Naive thymus-derived CD8-positive, alpha-beta T cell (primary cell): ENCODE measurements around the gene ASTN2. TPM values are rescaled to one million over a fixed set of nuclear protein-coding genes. Genes with fewer than 3 reads are reported as not detected.

ENCODE experiments used
- ATAC-seq, 2 donors: fragments of 150-1000 bp; cut with Tn5 transposase in 1 of 2; sonication (Bioruptor Pico), chemical (Tn5 transposase) in 1 of 2; 1 replicate in 1 of 2; 2 replicates in 1 of 2; pipeline ENCODE4 v1.10.0; 2021; ENCODE audit warnings: mild to moderate bottlenecking in 2 of 2, moderate library complexity in 2 of 2
- POLR2A ChIA-PET: fragments of 350-600 bp; sonication (Branson Sonifier 250); formaldehyde crosslinking; loops from one replicate; lab custom pipeline; 2021; ENCODE audit warnings: antibody characterized with exemption; lab: Charles Lee
- DNase-seq, 10 donors: peaks; one replicate each; pipeline versions ENCODE4 v3.0.0 to v3.0.0-alpha.2; 2020 to 2022
- H3K27ac Mint-ChIP-seq, 10 donors: one replicate each; pipeline ENCODE4 v1.8.0; 2020 to 2022; ENCODE audit warnings: mild to moderate bottlenecking in 10 of 10, mixed read lengths in 10 of 10, moderate library complexity in 4 of 10, inconsistent platforms in 1 of 10
- H3K27me3 Mint-ChIP-seq, 5 donors: one replicate each; pipeline ENCODE4 v1.8.0; 2021 to 2022; ENCODE audit warnings: mixed read lengths in 5 of 5
- H3K36me3 Mint-ChIP-seq, 3 donors: one replicate each; pipeline ENCODE4 v1.8.0; 2020 to 2022; ENCODE audit warnings: mixed read lengths in 3 of 3, mild to moderate bottlenecking in 2 of 3, inconsistent platforms in 1 of 3
- H3K4me1 Mint-ChIP-seq, 4 donors: one replicate each; pipeline ENCODE4 v1.8.0; 2021 to 2022; ENCODE audit warnings: mixed read lengths in 4 of 4
- H3K4me3 Mint-ChIP-seq, 10 donors: one replicate each; pipeline ENCODE4 v1.8.0; 2020 to 2022; ENCODE audit warnings: mild to moderate bottlenecking in 10 of 10, mixed read lengths in 10 of 10, moderate library complexity in 6 of 10, inconsistent platforms in 1 of 10
- H3K9me3 Mint-ChIP-seq, 9 donors: one replicate each; pipeline ENCODE4 v1.8.0; 2020 to 2022; ENCODE audit warnings: mixed read lengths in 9 of 9, mild to moderate bottlenecking in 3 of 9, inconsistent platforms in 1 of 9, moderate library complexity in 1 of 9
- polyA plus RNA-seq, 3 donors: library from polyadenylated mRNA; unstranded; fragments of 300-500 nt; fragmentation: Illumina TruSeq; gene quantifications; one replicate each; pipeline ENCODE4 v1.2.3, GENCODE V29; 2021
- total RNA-seq, 8 experiments: library from RNA in 2 of 8; stranded (reverse) in 2 of 8; gene quantifications; one replicate each; pipeline ENCODE4 v1.2.3 and lab custom pipeline; 2021 to 2026

Gene ASTN2
- total and polyA plus RNA-seq, 5 experiments from 2014 or later, result 1.2 to 3.8 (median 3.2) TPM

GRCh38 chr9:116471093-116471906 is 943.6 kb downstream of the ASTN2 start:
- H3K27me3 Mint-ChIP-seq, result no peaks in the 10 kb centered on the region
- H3K36me3 Mint-ChIP-seq, result peaks cover 0 to 37% (median 11%) of the 10 kb centered on the region in 3 donors
- POLR2A ChIA-PET, result no interaction called here
- no peak overlapping the region for H3K27ac Mint-ChIP-seq
- ATAC-seq (no peak), DNase-seq (no peak)
- no peak overlapping the region for H3K4me3 Mint-ChIP-seq
- H3K4me1 Mint-ChIP-seq, result no peaks in the 10 kb centered on the region
- peaks cover 0 to 6% (median 0%) of the 10 kb centered on the region in 9 donors for H3K9me3 Mint-ChIP-seq

- H3K27me3 Mint-ChIP-seq, result no peaks in the 10 kb centered on the region
- H3K4me1 Mint-ChIP-seq, result no peaks in the 10 kb centered on the region
- H3K9me3 Mint-ChIP-seq, result peaks cover 0 to 6% (median 0%) of the 10 kb centered on the region in 9 donors
- no peak for ATAC-seq
- H3K4me3 Mint-ChIP-seq, result no peak overlapping the region
- H3K27ac Mint-ChIP-seq, result no peak overlapping the region
- POLR2A ChIA-PET, result no interaction called here
- peaks cover 0 to 27% (median 3%) of the 10 kb centered on the region in 3 donors for H3K36me3 Mint-ChIP-seq
- no peak for DNase-seq
These were observed 945.9 kb downstream of the ASTN2 start for GRCh38 chr9:116468793-116469527.

GRCh38 chr9:116468369-116468768 is 946.5 kb downstream of the ASTN2 start:
- ATAC-seq (no peak), DNase-seq (no peak)
- Mint-ChIP-seq H3K36me3 (peaks cover 0 to 27% (median 3%) of the 10 kb centered on the region in 3 donors), H3K27ac (no peak overlapping the region), H3K4me3 (no peak overlapping the region), H3K4me1 (no peaks in the 10 kb centered on the region), H3K27me3 (no peaks in the 10 kb centered on the region), H3K9me3 (peaks cover 0 to 6% (median 0%) of the 10 kb centered on the region in 9 donors)
- POLR2A ChIA-PET, result no interaction called here

GRCh38 chr9:116467740-116468351 is 947.0 kb downstream of the ASTN2 start:
- no peak overlapping the region for H3K27ac Mint-ChIP-seq
- peaks cover 0 to 3% (median 0%) of the 10 kb centered on the region in 4 donors for H3K4me1 Mint-ChIP-seq
- no peaks in the 10 kb centered on the region for H3K27me3 Mint-ChIP-seq
- H3K4me3 Mint-ChIP-seq, result no peak overlapping the region
- peaks cover 0 to 8% (median 0%) of the 10 kb centered on the region in 9 donors for H3K9me3 Mint-ChIP-seq
- peaks cover 0 to 22% (median 3%) of the 10 kb centered on the region in 3 donors for H3K36me3 Mint-ChIP-seq
- ATAC-seq (no peak), DNase-seq (no peak)
- POLR2A ChIA-PET, result no interaction called here

- H3K36me3 Mint-ChIP-seq, result peaks cover 0 to 21% (median 3%) of the 10 kb centered on the region in 3 donors
- ATAC-seq, result no peak
- peaks cover 0 to 9% (median 0%) of the 10 kb centered on the region in 9 donors for H3K9me3 Mint-ChIP-seq
- H3K4me1 Mint-ChIP-seq, result peaks cover 0 to 3% (median 0%) of the 10 kb centered on the region in 4 donors
- H3K27me3 Mint-ChIP-seq, result no peaks in the 10 kb centered on the region
- POLR2A ChIA-PET, result no interaction called here
- no peak overlapping the region for H3K27ac Mint-ChIP-seq
- no peak overlapping the region for H3K4me3 Mint-ChIP-seq
- DNase-seq, result no peak
These were observed 948.3 kb downstream of the ASTN2 start for GRCh38 chr9:116466271-116467235.

GRCh38 chr9:116465576-116466270 is 949.1 kb downstream of the ASTN2 start:
- DNase-seq, result no peak
- H3K4me3 Mint-ChIP-seq, result no peak overlapping the region

GRCh38 chr9:116464987-116465571 is 949.8 kb downstream of the ASTN2 start:
- ATAC-seq, result no peak
- H3K27ac Mint-ChIP-seq, result no peak overlapping the region
- POLR2A ChIA-PET, result no interaction called here
- H3K4me1 Mint-ChIP-seq, result peaks cover 0 to 3% (median 0%) of the 10 kb centered on the region in 4 donors
- no peak for DNase-seq
- no peak overlapping the region for H3K4me3 Mint-ChIP-seq
- peaks cover 0 to 21% (median 3%) of the 10 kb centered on the region in 3 donors for H3K36me3 Mint-ChIP-seq
- peaks cover 0 to 9% (median 0%) of the 10 kb centered on the region in 9 donors for H3K9me3 Mint-ChIP-seq
- H3K27me3 Mint-ChIP-seq, result no peaks in the 10 kb centered on the region

More at GRCh38 chr9:116465576-116466270, 949.1 kb downstream of the ASTN2 start:
- peaks cover 0 to 9% (median 0%) of the 10 kb centered on the region in 9 donors for H3K9me3 Mint-ChIP-seq
- peaks cover 0 to 21% (median 3%) of the 10 kb centered on the region in 3 donors for H3K36me3 Mint-ChIP-seq
- no peak overlapping the region for H3K27ac Mint-ChIP-seq
- POLR2A ChIA-PET, result no interaction called here
- peaks cover 0 to 3% (median 0%) of the 10 kb centered on the region in 4 donors for H3K4me1 Mint-ChIP-seq
- H3K27me3 Mint-ChIP-seq, result no peaks in the 10 kb centered on the region
- ATAC-seq, result no peak

GRCh38 chr9:116464423-116464822 is 950.4 kb downstream of the ASTN2 start:
- DNase-seq (no peak), ATAC-seq (no peak)
- Mint-ChIP-seq H3K27me3 (no peaks in the 10 kb centered on the region), H3K4me3 (no peak overlapping the region), H3K36me3 (peaks cover 0 to 20% (median 3%) of the 10 kb centered on the region in 3 donors), H3K9me3 (peaks cover 0 to 9% (median 0%) of the 10 kb centered on the region in 9 donors), H3K4me1 (peaks cover 0 to 3% (median 0%) of the 10 kb centered on the region in 4 donors), H3K27ac (no peak overlapping the region)
- POLR2A ChIA-PET, result no interaction called here

GRCh38 chr9:116461632-116462031 is 953.2 kb downstream of the ASTN2 start:
- no peaks in the 10 kb centered on the region for H3K27me3 Mint-ChIP-seq
- no peak for ATAC-seq
- peaks cover 0 to 3% (median 0%) of the 10 kb centered on the region in 4 donors for H3K4me1 Mint-ChIP-seq
- H3K4me3 Mint-ChIP-seq, result no peak overlapping the region
- no peak for DNase-seq
- H3K36me3 Mint-ChIP-seq, result peaks cover 0 to 20% (median 14%) of the 10 kb centered on the region in 3 donors
- no peak overlapping the region for H3K27ac Mint-ChIP-seq
- POLR2A ChIA-PET, result no interaction called here
- peaks cover 7 to 26% (median 13%) of the 10 kb centered on the region in 9 donors for H3K9me3 Mint-ChIP-seq

GRCh38 chr9:116460026-116460425 is 954.8 kb downstream of the ASTN2 start:
- Mint-ChIP-seq H3K9me3 (peaks cover 10 to 37% (median 21%) of the 10 kb centered on the region in 9 donors), H3K27me3 (no peaks in the 10 kb centered on the region), H3K27ac (no peak overlapping the region), H3K36me3 (peaks cover 0 to 23% (median 22%) of the 10 kb centered on the region in 3 donors), H3K4me1 (peaks cover 0 to 3% (median 0%) of the 10 kb centered on the region in 4 donors), H3K4me3 (no peak overlapping the region)
- no peak for ATAC-seq
- POLR2A ChIA-PET, result no interaction called here
- no peak for DNase-seq

- no peak overlapping the region for H3K4me3 Mint-ChIP-seq
- DNase-seq (no peak), ATAC-seq (no peak)
- POLR2A ChIA-PET, result no interaction called here
- peaks cover 0 to 24% (median 23%) of the 10 kb centered on the region in 3 donors for H3K36me3 Mint-ChIP-seq
- H3K4me1 Mint-ChIP-seq, result peaks cover 0 to 3% (median 0%) of the 10 kb centered on the region in 4 donors
- H3K27ac Mint-ChIP-seq, result no peak overlapping the region
- H3K27me3 Mint-ChIP-seq, result no peaks in the 10 kb centered on the region
- peaks cover 10 to 37% (median 24%) of the 10 kb centered on the region in 9 donors for H3K9me3 Mint-ChIP-seq
These were observed 955.3 kb downstream of the ASTN2 start for GRCh38 chr9:116459576-116459975.
